Measurements from ENCODE around the gene NKPD1.

GRCh38 chr19:45137179-45137761 is 23.5 kb downstream of the NKPD1 start:
- TF ChIP-seq EP300 (IDR thresholded peaks at IDR 0.05): no peak
- no peak for TF ChIP-seq CTCF (IDR thresholded peaks at IDR 0.05)
- no peak for TF ChIP-seq POLR2A (IDR thresholded peaks at IDR 0.05)
